SKM-1 (cell line): Measurements from ENCODE around the gene CNPPD1.
A peak's percentile ranks its signal among the peaks of the same experiment; 100 is the strongest.

ENCODE experiments used
- DNase-seq: peaks from one replicate; lab custom pipeline; 2025; ENCODE audit not compliant: unreplicated experiment; lab: John Stamatoyannopoulos, UW

The CNPPD1 gene

DNA sequence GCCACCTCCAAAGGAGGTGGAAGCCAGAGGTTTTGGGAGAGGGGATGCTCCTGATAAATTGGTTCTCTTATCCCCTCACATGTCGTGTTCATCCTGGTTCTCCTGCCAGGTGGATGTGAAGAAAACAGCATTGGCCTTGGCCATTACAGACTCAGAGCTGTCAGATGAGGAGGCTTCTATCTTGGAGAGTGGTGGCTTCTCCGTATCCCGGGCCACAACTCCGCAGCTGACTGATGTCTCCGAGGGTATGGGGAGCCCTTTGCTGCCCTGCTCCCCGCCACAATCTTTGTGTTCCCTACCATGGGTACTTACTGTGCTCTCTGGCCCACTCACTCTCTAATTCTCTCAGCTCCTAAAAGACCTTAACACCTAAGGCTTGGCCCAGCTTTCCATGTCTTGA lies 4.8 kb upstream of the CNPPD1 start:
- no peak for DNase-seq

DNA sequence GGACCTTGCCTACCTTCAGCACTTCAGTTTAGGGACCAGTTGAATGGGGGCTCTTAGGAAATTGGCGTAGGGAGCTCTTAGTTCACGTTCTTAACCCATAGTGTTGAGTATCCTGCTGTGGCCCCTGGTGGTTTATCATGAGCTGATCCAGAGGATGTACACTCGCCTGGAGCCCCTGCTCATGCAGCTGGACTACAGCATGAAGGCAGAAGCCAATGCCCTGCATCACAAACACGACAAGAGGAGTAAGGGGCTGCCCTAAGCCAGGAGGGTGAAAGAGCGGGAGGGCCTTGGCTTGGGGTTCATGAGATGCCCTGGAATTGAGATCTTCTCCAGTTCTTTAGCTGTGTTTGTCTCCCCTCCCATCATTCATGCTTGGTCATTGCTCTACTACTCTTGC lies 4.2 kb upstream of the CNPPD1 start:
- DNase-seq: no peak

DNA sequence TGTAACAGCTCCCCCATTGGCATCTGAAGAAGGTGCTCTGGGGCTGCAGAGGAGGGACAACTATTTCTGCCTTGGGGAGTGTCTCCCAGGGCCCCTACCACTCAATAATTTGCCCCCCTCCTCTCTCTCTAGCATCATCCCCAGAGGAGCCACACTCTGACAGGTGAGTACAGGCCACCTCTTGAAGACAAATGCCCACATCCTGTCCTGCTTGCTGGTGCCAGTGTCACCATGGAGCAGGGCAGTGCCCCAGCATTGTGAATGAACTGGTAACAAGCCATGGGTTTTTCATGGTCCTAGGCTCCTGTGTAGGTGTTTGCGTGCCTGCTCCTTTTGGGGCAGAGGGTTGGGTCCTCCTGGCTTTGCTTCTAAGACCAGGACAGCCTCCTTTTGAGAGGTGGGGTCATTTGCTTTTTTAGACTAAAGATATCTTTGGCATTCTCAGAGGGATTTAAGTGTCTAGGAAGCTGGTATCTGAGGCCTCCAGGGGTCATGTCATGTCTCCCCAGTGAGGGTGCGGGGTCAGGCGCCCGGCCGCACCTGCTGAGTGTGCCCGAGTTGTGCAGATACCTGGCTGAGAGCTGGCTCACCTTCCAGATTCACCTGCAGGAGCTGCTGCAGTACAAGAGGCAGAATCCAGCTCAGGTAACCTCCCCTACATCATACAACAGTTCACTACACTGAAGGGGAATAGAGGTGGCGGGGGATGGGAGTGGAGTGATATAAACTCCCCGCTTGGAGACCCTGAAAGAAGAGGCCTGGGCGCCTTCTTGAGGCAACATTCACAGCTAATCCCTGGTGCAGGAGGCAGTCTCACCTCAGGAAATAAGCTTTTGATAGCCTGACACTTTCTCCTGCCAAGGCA lies 3.1 kb upstream of the CNPPD1 start:
- DNase-seq: no peak

DNA sequence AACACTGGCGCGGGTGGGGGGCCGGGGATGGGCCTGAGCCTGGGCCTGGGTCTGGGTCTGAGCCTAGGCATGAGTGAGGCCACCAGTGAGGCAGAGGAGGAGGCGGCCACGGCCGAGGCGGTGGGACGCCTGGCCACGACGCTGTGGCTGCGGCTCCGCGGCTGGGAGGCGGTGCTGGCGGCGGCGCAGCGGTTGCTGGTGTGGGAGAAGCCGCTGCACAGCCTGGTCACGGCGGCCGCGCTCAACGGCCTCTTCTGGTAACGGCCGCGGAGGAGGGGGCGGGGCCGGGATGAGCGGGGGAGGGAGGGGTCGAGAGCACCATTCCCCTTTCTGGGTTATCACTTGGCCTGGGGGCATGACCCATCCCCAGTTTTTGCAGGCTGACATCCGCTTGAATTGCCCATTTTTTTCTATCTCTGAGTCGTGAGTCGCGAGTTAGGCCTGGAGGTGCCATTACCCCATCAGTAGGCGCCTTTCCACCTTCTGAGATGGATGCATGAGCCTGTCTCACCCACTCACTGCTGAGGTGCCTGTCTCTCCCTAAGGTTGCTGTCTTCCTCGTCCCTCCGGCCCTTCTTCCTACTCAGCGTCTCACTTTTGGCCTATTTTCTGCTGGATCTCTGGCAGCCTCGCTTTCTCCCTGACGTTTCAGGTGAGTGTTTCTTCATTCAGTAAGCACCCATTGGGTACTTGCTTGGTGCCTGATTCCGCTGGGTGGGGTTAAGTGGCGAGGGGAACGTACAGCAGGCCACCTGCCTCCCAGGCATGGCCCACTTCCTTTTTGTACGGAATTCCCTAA lies 1.9 kb upstream of the CNPPD1 start:
- DNase-seq: no peak

DNA sequence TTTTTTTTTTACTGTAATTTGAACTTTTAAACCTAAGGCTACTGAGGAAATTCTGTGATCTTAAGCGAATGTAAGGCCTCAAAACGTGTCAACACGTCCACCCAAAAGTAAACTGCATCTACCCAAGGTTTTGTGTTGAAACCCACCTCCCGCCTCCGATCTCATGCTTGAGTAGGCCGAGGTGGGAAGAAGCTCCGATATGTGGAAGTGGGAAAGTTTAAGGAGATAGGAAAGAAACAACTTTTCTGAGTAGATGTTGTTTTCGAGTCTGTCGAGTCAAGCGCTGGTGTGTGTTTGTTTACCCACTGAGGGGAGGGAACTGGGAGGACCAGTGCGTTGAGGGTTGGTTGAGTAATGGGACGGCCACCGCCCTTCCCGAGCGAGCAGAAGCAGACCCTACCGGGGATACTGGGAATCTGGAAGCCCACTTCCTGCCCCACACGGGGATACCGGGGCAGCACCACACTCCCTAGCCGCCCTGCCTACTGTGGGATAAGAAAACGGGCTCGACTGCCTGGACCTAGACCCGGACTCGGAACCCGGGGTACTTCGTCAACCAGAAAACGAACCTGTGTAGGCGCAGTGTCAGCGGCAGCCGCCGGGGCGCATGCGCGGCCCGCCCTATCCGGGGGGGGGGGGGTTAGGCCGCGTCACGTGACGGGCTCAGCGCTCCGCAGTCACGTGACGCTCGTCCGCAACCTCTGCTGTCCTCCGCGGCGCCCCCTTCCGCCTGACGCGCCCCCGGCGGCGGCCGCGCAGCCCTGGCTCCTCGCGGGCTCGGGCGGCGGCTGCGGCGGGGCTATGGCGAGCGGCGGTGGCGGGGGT lies 1.0 kb upstream of the CNPPD1 start, which contains the start of gene RETREG2:
Gene RETREG2 (plus strand): TSS at position 724 of the 825 bp plus-strand sequence. CDS start 78 bp downstream, at position 802.
- DNase-seq: peak; percentile 82

DNA sequence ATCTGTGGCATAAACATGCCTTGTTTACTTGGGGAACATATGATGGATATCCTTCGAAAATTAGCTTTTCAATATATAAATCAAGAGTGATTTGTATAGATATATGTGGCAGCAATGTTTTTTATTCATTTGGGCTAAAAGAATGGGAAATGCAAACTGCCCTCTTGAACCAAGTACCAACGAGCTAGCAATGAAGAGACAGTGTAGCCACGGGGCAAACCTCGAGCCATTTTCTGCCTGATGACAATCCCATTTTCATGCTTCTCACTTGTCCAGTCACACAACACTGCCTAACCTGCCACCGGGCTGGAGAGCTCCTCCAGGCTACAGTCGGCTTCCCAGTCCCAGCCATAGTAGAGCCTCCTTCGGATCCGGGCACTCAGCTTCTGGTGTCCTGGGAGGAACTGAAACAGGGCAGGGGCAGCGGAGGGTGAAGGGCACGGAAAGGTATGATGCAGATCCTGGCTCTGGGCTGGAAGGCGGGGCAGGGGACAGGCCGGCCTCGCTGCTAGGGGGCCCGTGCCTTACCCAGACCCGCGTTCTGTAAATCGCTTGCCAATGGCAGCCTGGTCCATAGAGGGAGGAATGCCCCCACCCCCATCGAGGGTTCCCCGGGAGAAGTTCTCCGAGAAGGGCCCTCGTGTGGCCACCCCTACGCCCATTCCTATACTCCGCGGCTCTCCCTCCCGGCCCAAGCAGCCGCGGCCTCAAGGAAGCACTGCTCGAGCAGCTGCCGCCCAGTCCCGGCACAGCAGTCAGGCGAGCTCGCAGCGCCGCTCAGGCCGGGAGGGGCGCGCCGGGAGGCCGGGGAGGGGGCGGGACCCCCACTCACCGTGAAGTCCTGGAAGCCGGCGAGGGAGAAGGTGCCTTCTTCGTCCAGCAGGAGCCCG lies 552 bp downstream of the CNPPD1 start:
- no peak for DNase-seq

DNA sequence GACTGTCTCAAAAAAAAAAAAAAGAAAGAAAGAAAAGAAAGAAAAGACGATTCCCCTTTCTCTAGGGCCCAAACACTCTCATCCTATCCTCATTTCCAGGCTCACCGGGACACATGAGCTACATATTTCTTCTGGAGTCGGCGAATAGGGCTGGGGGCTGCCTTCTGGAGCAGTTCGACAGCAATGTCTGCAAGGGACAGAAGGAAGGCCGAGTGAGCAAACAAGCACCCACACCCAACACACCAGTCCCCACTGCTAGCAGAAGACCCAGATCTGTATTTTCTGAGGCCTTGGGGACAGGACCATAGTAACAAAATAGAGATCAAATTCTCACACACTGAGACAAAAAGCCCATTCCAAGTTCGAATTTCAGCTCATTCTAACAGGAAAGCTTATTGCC lies 1.2 kb downstream of the CNPPD1 start:
- no peak for DNase-seq

DNA sequence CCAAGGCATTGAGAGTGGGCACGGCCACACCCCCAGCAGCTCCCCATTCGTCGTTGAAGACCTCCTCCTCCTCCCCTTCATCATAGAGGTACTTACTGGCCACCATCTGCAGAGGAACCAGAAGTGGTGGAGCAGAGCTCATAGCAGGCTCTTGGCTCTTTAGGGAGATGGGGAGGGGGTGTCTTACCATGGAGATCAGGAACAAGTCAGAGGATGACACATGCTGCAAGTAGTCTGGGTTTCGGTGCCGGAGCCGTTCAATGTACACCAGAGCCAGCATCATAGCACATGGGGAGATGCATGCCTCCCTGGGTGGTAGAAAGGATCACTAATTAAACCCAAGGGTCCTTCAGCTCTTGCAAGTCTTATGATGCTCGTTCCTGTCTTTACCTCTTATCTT lies 1.9 kb downstream of the CNPPD1 start:
- DNase-seq: no peak

DNA sequence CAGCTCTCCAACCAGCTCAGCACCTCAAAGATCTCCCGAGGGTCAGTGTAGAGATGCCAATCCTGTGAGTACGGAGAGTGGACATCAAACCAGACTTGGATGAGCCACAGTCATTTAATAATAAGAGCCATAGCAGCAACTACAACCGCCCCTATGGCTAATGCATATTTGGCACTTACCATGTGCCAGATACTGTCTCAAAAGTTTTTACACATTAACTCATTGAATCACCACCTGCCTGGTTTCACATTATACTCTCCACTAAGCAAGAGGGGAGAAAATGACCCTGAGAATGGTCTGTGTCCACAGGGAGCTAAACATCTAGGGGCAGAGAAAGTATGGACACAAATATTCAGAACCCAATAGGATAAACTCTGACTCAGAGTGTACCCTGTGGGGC lies 2.6 kb downstream of the CNPPD1 start:
- DNase-seq: no peak

DNA sequence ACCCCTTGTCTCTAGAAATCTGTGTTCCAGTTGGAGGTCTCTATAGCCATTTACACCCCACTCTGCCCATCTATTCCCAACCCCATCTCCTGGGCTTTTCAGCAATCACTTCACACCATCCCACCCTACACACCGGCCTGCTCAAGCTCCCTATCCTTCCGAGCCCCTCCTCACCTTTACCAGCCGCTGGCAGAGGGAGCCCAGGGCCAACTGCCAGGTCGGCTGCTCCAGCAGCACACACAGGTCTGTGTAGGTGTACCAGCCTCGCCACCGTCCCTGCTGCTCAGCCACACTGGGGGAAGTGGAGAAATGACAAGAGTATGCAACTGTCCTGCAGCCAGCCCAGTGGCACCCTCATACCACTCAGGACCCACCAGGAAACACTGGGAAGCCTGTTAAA lies 3.5 kb downstream of the CNPPD1 start:
- DNase-seq: no peak

DNA sequence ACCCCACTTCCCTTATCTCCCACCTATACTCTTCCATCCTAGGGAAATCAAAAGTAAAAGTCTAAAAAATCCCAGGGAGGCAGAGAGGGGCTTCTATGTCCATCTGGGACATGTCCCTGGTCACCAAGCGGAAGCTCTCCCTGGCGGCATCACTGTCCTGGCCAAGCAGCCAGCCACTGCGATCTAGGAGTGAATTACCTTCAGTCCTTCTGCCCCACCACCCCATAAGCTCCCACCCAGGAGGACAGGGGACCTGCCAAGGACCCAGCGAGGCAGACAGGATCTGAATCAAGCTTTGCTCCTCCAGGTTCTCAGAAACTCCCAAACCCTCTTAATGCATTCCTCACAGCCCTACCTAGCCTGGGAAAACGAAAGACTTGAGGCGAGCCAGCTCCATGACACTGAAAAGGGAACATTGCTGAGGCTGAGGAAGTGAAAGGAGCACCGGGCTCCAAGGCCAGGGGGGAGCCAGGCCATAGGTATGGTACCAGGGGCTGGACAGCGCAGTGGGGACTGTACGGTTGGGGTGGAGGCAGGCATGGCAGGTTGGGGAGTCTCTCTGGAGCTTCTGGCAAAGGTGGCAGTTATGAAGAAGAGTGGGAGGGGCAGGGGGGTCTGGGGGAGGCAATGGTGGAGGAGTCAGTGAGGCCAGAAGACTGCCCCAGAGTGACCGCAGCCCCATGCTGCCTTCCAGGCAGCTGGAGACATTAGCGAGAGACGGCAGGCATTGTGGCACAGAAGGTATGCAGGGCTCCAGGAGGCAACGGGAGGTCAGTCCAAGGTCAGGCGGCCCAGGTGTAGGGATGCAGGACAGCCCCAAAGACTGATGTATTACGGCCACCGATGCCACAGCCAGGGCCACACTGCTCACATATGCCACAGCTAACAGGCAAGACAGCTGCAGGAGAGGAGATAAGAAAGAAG lies 4.2 kb downstream of the CNPPD1 start:
- DNase-seq: no peak

DNA sequence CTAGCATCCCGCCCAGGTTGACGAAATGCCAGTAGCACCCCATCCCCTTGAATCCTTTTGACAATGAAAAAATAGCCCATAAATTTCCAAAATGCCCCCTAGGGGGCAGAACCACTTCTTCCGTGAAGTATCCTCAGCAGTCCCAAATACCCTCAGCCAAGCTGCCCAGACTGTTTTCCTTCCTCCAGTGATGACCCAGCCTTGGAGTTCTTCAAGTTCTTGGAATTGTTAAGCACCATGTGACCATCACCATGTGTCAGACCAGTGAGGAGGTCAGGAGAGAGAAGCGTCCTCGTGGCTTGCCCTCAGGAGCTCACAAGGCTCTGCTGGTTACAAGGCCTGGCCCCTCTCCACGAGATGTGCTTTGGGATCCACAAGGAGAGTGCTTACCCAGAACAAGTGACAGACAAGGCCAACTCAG lies 5.5 kb downstream of the CNPPD1 start:
- peak; percentile 30 for DNase-seq

DNA sequence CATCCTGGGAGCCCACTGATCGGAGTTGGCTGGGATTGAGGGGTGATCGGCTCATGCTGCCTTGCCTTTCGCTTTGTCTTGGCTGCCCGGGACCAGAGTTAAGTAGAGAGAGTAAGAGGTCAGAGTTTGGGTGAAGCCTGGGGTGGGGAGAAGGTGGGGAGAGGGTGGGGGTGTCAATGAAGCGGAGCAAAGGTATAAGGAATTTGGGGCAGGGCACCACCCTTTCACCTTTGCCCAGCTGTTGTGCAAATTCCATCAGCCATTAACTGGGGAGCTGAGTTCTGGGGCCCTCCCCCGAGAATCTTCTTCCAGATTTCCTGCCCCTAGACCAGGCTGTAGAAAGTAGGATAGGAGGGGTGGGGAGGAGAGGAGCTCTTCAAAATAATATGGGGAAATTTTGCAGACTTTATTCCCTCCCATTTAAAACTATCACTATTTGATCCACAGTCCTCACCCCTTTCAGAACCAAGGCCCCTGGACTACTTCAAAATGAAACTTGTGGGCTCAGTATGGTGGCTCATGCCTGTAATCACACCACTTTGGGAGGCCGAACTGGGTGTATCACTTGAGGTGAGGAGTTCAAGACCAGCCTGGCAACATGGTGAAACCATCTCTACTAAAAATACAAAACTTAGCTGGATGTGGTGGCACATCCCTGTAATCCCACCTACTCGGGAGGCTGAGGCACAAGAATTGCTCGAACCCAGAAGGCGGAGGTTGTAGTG lies 6.6 kb downstream of the CNPPD1 start, which contains the start of gene SLC23A3:
Gene SLC23A3 (minus strand): TSS at position 100 of the 725 bp plus-strand sequence. CDS start 45 bp downstream, at position 55.
- no peak for DNase-seq

DNA sequence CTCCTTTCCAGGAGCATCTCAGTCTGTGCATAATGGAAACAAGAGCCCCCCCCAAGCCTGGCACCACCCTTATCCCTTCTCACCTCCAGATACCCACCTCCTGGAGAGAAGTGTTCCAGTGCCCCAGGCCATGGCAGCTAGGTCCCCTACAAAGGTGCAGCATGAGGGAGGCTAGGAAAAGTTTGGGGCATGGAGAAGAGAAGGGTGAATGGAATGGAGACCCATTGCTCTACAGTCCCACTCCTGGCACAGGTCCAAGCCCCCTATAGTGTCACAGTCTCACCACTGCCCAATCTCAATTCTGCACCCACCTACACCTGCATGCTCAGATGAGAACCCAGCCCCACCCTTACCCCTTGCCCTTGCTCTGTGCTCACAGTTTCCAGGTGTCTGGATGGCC lies 7.8 kb downstream of the CNPPD1 start:
- no peak for DNase-seq

DNA sequence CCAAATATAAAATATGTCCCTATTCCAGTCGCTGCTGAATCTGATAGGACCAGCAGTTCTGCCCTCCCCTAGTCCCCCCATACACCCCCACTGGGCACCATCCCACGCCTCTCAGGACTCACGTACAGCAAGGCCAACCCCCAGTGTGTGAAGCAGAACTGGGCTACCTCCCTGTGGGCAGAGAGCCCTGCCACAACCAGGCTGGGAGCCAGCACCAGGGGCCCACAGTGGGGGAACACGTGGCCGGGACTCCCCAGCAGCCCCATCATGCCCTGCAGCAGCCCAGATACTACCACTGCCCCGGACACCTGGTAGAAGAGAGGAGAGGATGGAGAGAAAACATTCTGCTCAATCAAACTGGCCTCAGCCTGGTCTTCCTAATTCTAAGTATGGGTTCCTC lies 8.2 kb downstream of the CNPPD1 start:
- DNase-seq: no peak

DNA sequence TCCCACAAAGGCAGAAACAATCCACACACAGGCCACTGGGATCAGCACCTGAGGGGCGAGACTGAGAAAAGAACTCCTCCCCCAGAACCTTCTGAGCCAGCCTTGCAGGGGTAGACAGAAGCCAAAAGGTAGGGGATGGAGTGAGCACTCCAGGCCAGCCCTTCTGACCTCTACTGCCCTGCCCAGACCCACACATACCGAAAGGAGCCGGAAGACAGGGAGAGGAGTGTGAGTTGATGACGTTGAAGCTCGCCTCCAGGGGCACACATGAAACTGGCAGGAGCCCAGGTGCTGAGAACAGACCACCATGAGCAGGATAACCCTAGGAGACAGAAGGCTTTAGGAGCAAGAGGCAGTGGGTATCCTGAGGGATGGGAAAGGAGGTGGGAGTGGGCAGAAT lies 8.7 kb downstream of the CNPPD1 start:
- no peak for DNase-seq

DNA sequence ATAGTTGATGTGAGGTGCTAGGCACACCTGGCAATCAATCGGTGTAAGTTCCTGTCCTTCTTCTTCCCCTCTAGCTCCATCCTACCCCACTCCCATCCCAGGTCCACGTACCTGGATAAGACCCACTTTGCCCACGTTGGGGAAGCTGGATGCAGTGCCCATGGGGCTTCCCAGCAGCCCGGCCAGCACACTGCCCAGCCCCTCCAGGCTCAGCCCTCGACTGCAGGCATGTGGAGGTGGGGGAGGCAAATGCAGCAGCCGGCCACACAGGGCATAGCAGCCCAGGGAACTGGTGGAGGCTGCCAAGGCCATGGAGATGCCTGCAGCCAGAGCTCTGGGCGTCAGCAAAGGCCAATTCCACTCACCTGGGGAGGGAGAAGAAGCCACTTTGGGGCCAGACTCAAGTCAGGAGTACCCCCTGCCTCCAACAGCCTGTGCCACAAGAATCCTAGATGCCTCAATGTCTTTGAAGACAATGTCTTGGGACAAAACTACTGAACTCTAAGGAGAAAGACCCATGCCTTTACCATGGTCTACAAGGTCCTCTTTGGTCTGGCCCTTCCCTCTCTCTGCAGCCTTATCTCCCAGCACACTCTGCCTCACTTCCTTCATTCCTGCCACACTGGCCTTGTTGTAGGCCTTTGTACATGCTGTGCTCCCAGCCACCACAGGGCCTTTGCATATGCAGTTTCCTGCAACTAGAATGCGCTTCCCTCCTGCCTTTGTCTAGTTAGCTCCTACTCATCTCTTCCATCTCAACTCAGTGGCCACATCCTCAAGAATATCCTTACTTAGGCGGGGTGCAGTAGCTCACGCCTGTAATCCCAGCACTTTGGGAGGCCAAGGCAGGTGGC lies 11.4 kb downstream of the CNPPD1 start:
- DNase-seq: no peak

DNA sequence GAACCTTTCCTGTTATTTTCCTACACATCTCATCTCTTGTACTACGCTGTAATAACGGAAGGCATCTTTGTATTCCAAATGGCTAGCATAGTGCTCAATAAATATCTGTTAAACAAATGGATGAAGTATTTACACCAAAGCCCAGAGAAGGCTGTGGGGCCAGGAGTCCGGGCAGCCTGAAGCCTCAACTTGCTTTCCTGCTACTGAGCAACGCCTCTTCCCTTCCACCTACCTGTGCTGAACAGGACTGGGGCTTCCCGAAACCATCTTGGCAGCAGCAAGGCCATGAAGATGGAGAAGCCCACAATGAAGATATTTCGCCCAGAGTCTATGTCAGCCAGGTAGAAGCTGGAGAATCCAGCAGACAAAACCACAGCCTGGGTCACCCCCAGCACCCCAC lies 13.6 kb downstream of the CNPPD1 start:
- no peak for DNase-seq
